K562 (cell line): ENCODE measurements around the gene ST7. TPM values are rescaled to one million over a fixed set of nuclear protein-coding genes. Genes with fewer than 3 reads are reported as not detected.

ENCODE experiments used
- CTCF ChIP-seq, 3 experiments: IDR thresholded peaks in 2 of 3; conservative IDR thresholded peaks in 1 of 3; 2 replicates each; pipeline ENCODE4 v1.5.1; 2011 to 2012; ENCODE audit warnings: low read length in 3 of 3, mild to moderate bottlenecking in 3 of 3, control low read depth in 2 of 3, improper control_type of control experiment in 1 of 3, inconsistent platforms in 1 of 3, low read depth in 1 of 3, mixed read lengths in 1 of 3, moderate library complexity in 1 of 3; ENCODE audit not compliant: insufficient read depth in 2 of 3
- CXXC5 ChIP-seq: fragments of 250-450 bp; sonication (Bioruptor Pico); IDR thresholded peaks from 2 replicates; pipeline ENCODE4 v1.8.0; 2022; ENCODE audit warnings: inconsistent platforms, mild to moderate bottlenecking, moderate library complexity
- E2F1 ChIP-seq: sonication (generic); formaldehyde crosslinking; IDR thresholded peaks from 2 replicates; pipeline ENCODE4 v1.8.1; 2023; ENCODE audit warnings: mild to moderate bottlenecking, missing genetic modification reagents, moderate library complexity
- ETV6 ChIP-seq, 3 experiments: fragments of 150-350 bp in 1 of 3; sonication (generic) in 1 of 3; formaldehyde crosslinking in 1 of 3; IDR thresholded peaks; 2 replicates each; pipeline versions ENCODE4 v1.6.1 to v1.8.0; 2014 to 2022; ENCODE audit warnings: borderline replicate concordance in 2 of 3, low read depth in 2 of 3, antibody characterized with exemption in 1 of 3, low read length in 1 of 3, mild to moderate bottlenecking in 1 of 3, missing genetic modification reagents in 1 of 3
- JUND ChIP-seq, 2 experiments: IDR thresholded peaks; 2 replicates in 1 of 2; 3 replicates in 1 of 2; pipeline ENCODE4 v1.6.1; 2011; ENCODE audit warnings: borderline replicate concordance in 2 of 2, low read depth in 2 of 2, low read length in 2 of 2, improper control_type of control experiment in 1 of 2, missing biosample characterization in 1 of 2, missing genetic modification characterization in 1 of 2, missing genetic modification reagents in 1 of 2
- KLF16 ChIP-seq: IDR thresholded peaks from 2 replicates; pipeline ENCODE4 v1.6.1; 2016; ENCODE audit warnings: antibody characterized with exemption
- NFE2 ChIP-seq: IDR thresholded peaks from 2 replicates; pipeline ENCODE4 v1.6.1; 2014; ENCODE audit warnings: antibody characterized with exemption, low read depth
- RB1 ChIP-seq: fragments of 450-650 bp; IDR thresholded peaks from 2 replicates; pipeline ENCODE4 v1.6.1; 2017; ENCODE audit warnings: low read depth, mild to moderate bottlenecking
- RCOR1 ChIP-seq, 2 experiments: IDR thresholded peaks; 2 replicates each; pipeline ENCODE4 v1.6.1; 2012; ENCODE audit warnings: low read depth in 2 of 2, low read length in 2 of 2, borderline replicate concordance in 1 of 2, improper control_type of control experiment in 1 of 2
- SMC3 ChIP-seq: conservative IDR thresholded peaks from 2 replicates; pipeline ENCODE4 v1.6.1; 2011; ENCODE audit warnings: low read depth, low read length, improper control_type of control experiment; ENCODE audit not compliant: insufficient read depth
- STAT6 ChIP-seq: sonication (generic); formaldehyde crosslinking; IDR thresholded peaks from 2 replicates; pipeline ENCODE4 v1.8.1; 2023; ENCODE audit warnings: mild to moderate bottlenecking, missing genetic modification reagents
- THRA ChIP-seq: fragments of 450-650 bp; IDR thresholded peaks from 2 replicates; pipeline ENCODE4 v1.6.1; 2017; ENCODE audit warnings: mild to moderate bottlenecking, moderate library complexity
- YY1 ChIP-seq, 3 experiments: IDR thresholded peaks; 2 replicates each; pipeline ENCODE4 v1.6.1; 2011; ENCODE audit warnings: low read length in 2 of 3, mild to moderate bottlenecking in 2 of 3, moderate library complexity in 2 of 3, borderline replicate concordance in 1 of 3, control low read depth in 1 of 3, low read depth in 1 of 3; ENCODE audit not compliant: insufficient read depth in 3 of 3, insufficient replicate concordance in 2 of 3, control insufficient read depth in 1 of 3, insufficient read length in 1 of 3; ENCODE audit errors: extremely low read depth in 1 of 3
- ZNF263 ChIP-seq: sonication (generic); formaldehyde crosslinking; IDR thresholded peaks from 2 replicates; pipeline ENCODE4 v1.8.0; 2022; ENCODE audit warnings: mild to moderate bottlenecking, missing genetic modification reagents, borderline replicate concordance
- ZNF561 ChIP-seq: fragments of 450-650 bp; formaldehyde crosslinking; conservative IDR thresholded peaks from 2 replicates; pipeline ENCODE4 v1.4.0; 2020; ENCODE audit warnings: mild to moderate bottlenecking, moderate library complexity
- polyA plus RNA-seq, 8 experiments: library from polyadenylated mRNA; depleted of rRNA in 4 of 8; stranded (reverse) in 5 of 8; unstranded in 3 of 8; fragments of >200 nt; fragmentation: Nextera tagmentation in 2 of 8; fragmentation: Illumina TruSeq in 1 of 8; extraction: Ambion mirVana in 2 of 8; extraction: Trizol in 1 of 8; gene quantifications; 2 replicates each; pipeline versions ENCODE4 v1.2.1 to v1.2.3, GENCODE V29; 2011 to 2014; ENCODE audit warnings: inconsistent platforms in 1 of 8, missing spikeins in 1 of 8
- total RNA-seq, 7 experiments: library from RNA; depleted of rRNA in 6 of 7; stranded (reverse); fragments of >200 nt in 6 of 7; fragmentation: Illumina TruSeq in 2 of 7; extraction: Trizol in 2 of 7; gene quantifications; 2 replicates each; pipeline versions ENCODE4 v1.2.1 to v1.2.3, GENCODE V29; 2011 to 2021; ENCODE audit warnings: low replicate concordance in 1 of 7

The ST7 gene
- total and polyA plus RNA-seq, 9 of the 15 experiments (the other 6 are each of a cell fraction or from before 2014, with no cell fraction given): 23.9 to 56.3 (median 36.9) TPM

GRCh38 chr7:116929914-116930913 lies 23.1 kb upstream of the ST7 start (continued):
- TF ChIP-seq YY1 (IDR thresholded peaks at IDR 0.05; ENCODE audit: borderline replicate concordance in 1 of 3, control insufficient read depth in 1 of 3, extremely low read depth in 1 of 3, insufficient read depth in 3 of 3, insufficient read length in 1 of 3, insufficient replicate concordance in 2 of 3, low read depth in 1 of 3, low read length in 2 of 3) (peak in 1 of 3 experiments; percentile 21), ZNF561 (no peak), ETV6 (IDR thresholded peaks at IDR 0.05; ENCODE audit: borderline replicate concordance in 1 of 2, low read depth in 2 of 2, low read length in 1 of 2) (0 out of 4 replicates have a peak, but pooled peaks of 1 of the 2 experiments have one; percentile 38), ETV6 (CRISPR knock-in tag; IDR thresholded peaks at IDR 0.05; ENCODE audit: borderline replicate concordance) (no peak), RB1 (peak; percentile 76; the same call in 1 of the 2 replicates), E2F1 (CRISPR knock-in tag) (peak; percentile 75; the same call in 1 of the 2 replicates), ZNF263 (CRISPR knock-in tag) (0 out of 2 replicates have a peak, but pooled peaks have one; percentile 19), CTCF (IDR thresholded peaks at IDR 0.05 in 2 of 3, conservative IDR thresholded peaks at IDR 0.05 in 1 of 3; ENCODE audit: insufficient read depth in 2 of 3, low read depth in 1 of 3, low read length in 3 of 3) (peak; percentile 96 to 99 (median 98)), KLF16 (peak; percentile 42; the same call in 1 of the 2 replicates), SMC3 (peak; percentile 97), THRA (no peak), RCOR1 (IDR thresholded peaks at IDR 0.05; ENCODE audit: borderline replicate concordance in 1 of 2, low read depth in 2 of 2, low read length in 2 of 2) (peak; percentile 65 to 89; a peak in 3 of 4 replicates), STAT6 (CRISPR knock-in tag) (peak; percentile 82; the same call in 1 of the 2 replicates), NFE2 (0 out of 2 replicates have a peak, but pooled peaks have one; percentile 11), CXXC5 (0 out of 2 replicates have a peak, but pooled peaks have one; percentile 16), JUND (IDR thresholded peaks at IDR 0.05; ENCODE audit: borderline replicate concordance, low read depth, low read length) (peak; percentile 48), JUND (tag; IDR thresholded peaks at IDR 0.05; ENCODE audit: borderline replicate concordance, low read depth, low read length) (no peak)
